Measurements from ENCODE around the gene DBN1. TPM values are rescaled to one million over a fixed set of nuclear protein-coding genes. Genes with fewer than 3 reads are reported as not detected.

The DBN1 gene
- total and polyA plus RNA-seq, 9 of the 15 experiments (the other 6 are each of a cell fraction or from before 2014, with no cell fraction given), result 0.25 to 87.2 (median 27.9) TPM

GRCh38 chr5:177454397-177455035 lies 18.9 kb downstream of the DBN1 start (continued):
- TF ChIP-seq ZKSCAN3 (CRISPR knock-in tag; IDR thresholded peaks at IDR 0.05) (no peak), GTF2E2 (tag; IDR thresholded peaks at IDR 0.05) (no peak), NELFE (IDR thresholded peaks at IDR 0.05; ENCODE audit: insufficient read depth, insufficient read length) (no peak), IRF1 (CRISPR knock-in tag; IDR thresholded peaks at IDR 0.05; ENCODE audit: borderline replicate concordance) (no peak), ZNF76 (CRISPR knock-in tag; IDR thresholded peaks at IDR 0.05; ENCODE audit: borderline replicate concordance) (no peak), CBFB (CRISPR knock-in tag; IDR thresholded peaks at IDR 0.05) (no peak), ZSCAN29 (IDR thresholded peaks at IDR 0.05) (no peak), TRIM28 (IDR thresholded peaks at IDR 0.05) (no peak), ZNF174 (CRISPR knock-in tag; IDR thresholded peaks at IDR 0.05) (no peak), HIVEP1 (CRISPR knock-in tag; IDR thresholded peaks at IDR 0.05) (peak; percentile 100), NR2C2 (CRISPR knock-in tag; IDR thresholded peaks at IDR 0.05) (no peak), NR2C2 (tag; IDR thresholded peaks at IDR 0.05) (no peak), FOS (IDR thresholded peaks at IDR 0.05; ENCODE audit: extremely low read depth, insufficient read length) (no peak), ARID4B (CRISPR knock-in tag; IDR thresholded peaks at IDR 0.05) (peak; percentile 49), PPARD (CRISPR knock-in tag; IDR thresholded peaks at IDR 0.05) (no peak), POLR2AphosphoS2 (IDR thresholded peaks at IDR 0.05; ENCODE audit: low read length) (no peak), YY1 (IDR thresholded peaks at IDR 0.05; ENCODE audit: borderline replicate concordance in 1 of 3, control insufficient read depth in 1 of 3, extremely low read depth in 1 of 3, insufficient read depth in 3 of 3, insufficient read length in 1 of 3, insufficient replicate concordance in 2 of 3, low read depth in 1 of 3, low read length in 2 of 3) (peak in 2 of 3 experiments; percentile 34 to 71), POLR3G (IDR thresholded peaks at IDR 0.05; ENCODE audit: extremely low read depth, insufficient read length, insufficient replicate concordance) (no peak), ETV6 (IDR thresholded peaks at IDR 0.05; ENCODE audit: borderline replicate concordance in 1 of 2, low read depth in 2 of 2, low read length in 1 of 2) (no peak), ETV6 (CRISPR knock-in tag; IDR thresholded peaks at IDR 0.05; ENCODE audit: borderline replicate concordance) (no peak), ZNF121 (CRISPR knock-in tag; conservative IDR thresholded peaks at IDR 0.05) (no peak), ZNF277 (CRISPR knock-in tag; IDR thresholded peaks at IDR 0.05; ENCODE audit: borderline replicate concordance) (no peak), RFX1 (IDR thresholded peaks at IDR 0.05) (no peak), ZNF561 (CRISPR knock-in tag; conservative IDR thresholded peaks at IDR 0.05) (no peak)

All from K562 (cell line).